SK-N-SH (cell line): Measurements from ENCODE around the gene PARVB. TPM values are rescaled to one million over a fixed set of nuclear protein-coding genes. Genes with fewer than 3 reads are reported as not detected.

Experiments
- CTCF ChIA-PET: fragments of 300-600, 350-600 bp; formaldehyde crosslinking; extraction: SDS; loops from one replicate; lab custom pipeline; 2021; lab: Yijun Ruan, JAX
- POLR2A ChIA-PET: fragments of 350-600 bp; sonication (Branson Sonifier 250); formaldehyde crosslinking; extraction: SDS; loops from one replicate; lab custom pipeline; 2020; ENCODE audit warnings: antibody characterized with exemption, inconsistent platforms; lab: Yijun Ruan, JAX
- DNase-seq: peaks from one replicate; pipeline ENCODE4 v3.0.0; 2012
- H2AFZ ChIP-seq: fragments of 200-600 bp; sonication (generic); 2 replicates; pipeline ENCODE4 v1.8.1; 2016; ENCODE audit warnings: antibody characterized with exemption, mild to moderate bottlenecking, low read depth
- H3F3A ChIP-seq: fragments of 200-600 bp; sonication (generic); replicated peaks from 2 replicates; pipeline ENCODE3; 2016; ENCODE audit warnings: antibody characterized with exemption, mild to moderate bottlenecking; ENCODE audit not compliant: insufficient read depth
- H3K27ac ChIP-seq, 2 experiments: fragments of 200-500 bp in 1 of 2; fragments of 200-600 bp in 1 of 2; sonication (Bioruptor generic) in 1 of 2; sonication (generic), shearing (Covaris generic) in 1 of 2; 2 replicates each; pipeline versions ENCODE4 v1.5.1 to v1.6.1; 2014 to 2016; ENCODE audit warnings: low read depth in 2 of 2, inconsistent platforms in 1 of 2, low read length in 1 of 2, mild to moderate bottlenecking in 1 of 2, mixed read lengths in 1 of 2
- H3K27me3 ChIP-seq: fragments of 200-600 bp; sonication (generic), shearing (Covaris generic); 2 replicates; pipeline ENCODE4 v1.6.1; 2016; ENCODE audit warnings: mixed run types; ENCODE audit not compliant: insufficient read depth
- H3K36me3 ChIP-seq, 2 experiments: fragments of 200-500 bp in 1 of 2; fragments of 200-600 bp in 1 of 2; sonication (Bioruptor generic) in 1 of 2; sonication (generic) in 1 of 2; replicated peaks in 1 of 2; 2 replicates each; pipeline versions ENCODE3 to v1.5.1; 2014 to 2016; ENCODE audit warnings: low read length in 1 of 2, mild to moderate bottlenecking in 1 of 2; ENCODE audit not compliant: insufficient read depth in 2 of 2, control insufficient read depth in 1 of 2
- H3K4me1 ChIP-seq, 2 experiments: fragments of 200-500 bp in 1 of 2; fragments of 200-600 bp in 1 of 2; sonication (Bioruptor generic) in 1 of 2; sonication (generic), shearing (Covaris generic) in 1 of 2; 2 replicates each; pipeline versions ENCODE4 v1.5.1 to v1.6.1; 2014 to 2016; ENCODE audit warnings: low read depth in 1 of 2, low read length in 1 of 2, mixed run types in 1 of 2; ENCODE audit not compliant: insufficient read depth in 2 of 2, control insufficient read depth in 1 of 2
- H3K4me2 ChIP-seq: fragments of 200-600 bp; sonication (generic), shearing (Covaris generic); 2 replicates; pipeline ENCODE4 v1.6.1; 2017; ENCODE audit warnings: mixed run types
- H3K4me3 ChIP-seq, 2 experiments: fragments of 200-500 bp in 1 of 2; fragments of 200-600 bp in 1 of 2; sonication (Bioruptor generic) in 1 of 2; sonication (generic), shearing (Covaris generic) in 1 of 2; 2 replicates each; pipeline versions ENCODE4 v1.5.1 to v1.8.1; 2014 to 2016; ENCODE audit warnings: low read depth in 2 of 2, inconsistent platforms in 1 of 2, low read length in 1 of 2, mild to moderate bottlenecking in 1 of 2, mixed read lengths in 1 of 2, moderate library complexity in 1 of 2
- H3K79me2 ChIP-seq: fragments of 200-600 bp; sonication (generic); 2 replicates; pipeline ENCODE4 v1.8.1; 2017; ENCODE audit warnings: mild to moderate bottlenecking; ENCODE audit not compliant: insufficient read depth
- H3K9ac ChIP-seq: fragments of 200-600 bp; sonication (generic); 2 replicates; pipeline ENCODE4 v1.6.1; 2017; ENCODE audit warnings: mixed run types
- H3K9me2 ChIP-seq: fragments of 200-600 bp; sonication (generic); 2 replicates; pipeline ENCODE4 v1.6.1; 2017; ENCODE audit warnings: mixed run types
- H3K9me3 ChIP-seq: fragments of 200-600 bp; sonication (generic); 2 replicates; pipeline ENCODE4 v1.6.1; 2017; ENCODE audit warnings: mixed run types, mild to moderate bottlenecking, moderate library complexity
- H4K20me1 ChIP-seq: fragments of 200-600 bp; sonication (generic); 2 replicates; pipeline ENCODE4 v1.6.1; 2017; ENCODE audit warnings: mild to moderate bottlenecking, mixed run types; ENCODE audit not compliant: insufficient read depth
- ELF1 ChIP-seq: IDR thresholded peaks from 2 replicates; pipeline ENCODE4 v1.4.0; 2012
- EP300 ChIP-seq, 2 experiments: IDR thresholded peaks; 2 replicates each; pipeline versions ENCODE4 v1.4.0 to v1.6.1; 2012; ENCODE audit warnings: borderline replicate concordance in 1 of 2, low read depth in 1 of 2, low read length in 1 of 2
- EZH2phosphoT487 ChIP-seq: fragments of 200-600 bp; sonication (generic); IDR thresholded peaks from 2 replicates; pipeline ENCODE4 v1.6.1; 2017; ENCODE audit warnings: low read depth, mixed run types, mild to moderate bottlenecking, antibody characterized with exemption, moderate library complexity, borderline replicate concordance
- FOSL2 ChIP-seq: IDR thresholded peaks from 2 replicates; pipeline ENCODE4 v1.4.0; 2012; ENCODE audit warnings: low read depth, mild to moderate bottlenecking, moderate library complexity, borderline replicate concordance
- FOXJ3 ChIP-seq: sonication (generic); formaldehyde crosslinking; IDR thresholded peaks from 2 replicates; pipeline ENCODE4 v1.5.1; 2020; ENCODE audit warnings: mild to moderate bottlenecking, missing genetic modification reagents
- GABPA ChIP-seq: IDR thresholded peaks from 2 replicates; pipeline ENCODE4 v1.4.0; 2012; ENCODE audit warnings: low read depth, mild to moderate bottlenecking
- GATA2 ChIP-seq: sonication (generic); formaldehyde crosslinking; IDR thresholded peaks from 2 replicates; pipeline ENCODE4 v1.5.0; 2020; ENCODE audit warnings: mild to moderate bottlenecking, missing genetic modification reagents
- JUND ChIP-seq: IDR thresholded peaks from 2 replicates; pipeline ENCODE4 v1.4.0; 2012
- MXI1 ChIP-seq: IDR thresholded peaks from 2 replicates; pipeline ENCODE4 v1.6.1; 2012; ENCODE audit warnings: mild to moderate bottlenecking, low read depth, low read length, improper control_type of control experiment
- NFIC ChIP-seq: IDR thresholded peaks from 2 replicates; pipeline ENCODE4 v1.4.0; 2012; ENCODE audit warnings: borderline replicate concordance
- NRF1 ChIP-seq: IDR thresholded peaks from 2 replicates; pipeline ENCODE4 v1.6.1; 2012; ENCODE audit warnings: low read depth, mild to moderate bottlenecking, low read length
- POLR2AphosphoS5 ChIP-seq: IDR thresholded peaks from 2 replicates; pipeline ENCODE4 v1.6.1; 2012; ENCODE audit warnings: low read depth, low read length
- RAD21 ChIP-seq: IDR thresholded peaks from 2 replicates; pipeline ENCODE4 v1.6.1; 2012; ENCODE audit warnings: mild to moderate bottlenecking, low read length
- RCOR1 ChIP-seq: fragments of 150-350 bp; IDR thresholded peaks from 2 replicates; pipeline ENCODE4 v1.6.1; 2017; ENCODE audit warnings: antibody characterized with exemption, low read length
- RFX5 ChIP-seq: IDR thresholded peaks from 2 replicates; pipeline ENCODE4 v1.6.1; 2012; ENCODE audit warnings: mild to moderate bottlenecking, improper control_type of control experiment, low read length
- RXRA ChIP-seq: IDR thresholded peaks from 2 replicates; pipeline ENCODE4 v1.4.0; 2012; ENCODE audit warnings: low read depth, mild to moderate bottlenecking, borderline replicate concordance
- SMC3 ChIP-seq: IDR thresholded peaks from 2 replicates; pipeline ENCODE4 v1.6.1; 2012; ENCODE audit warnings: low read depth, low read length, improper control_type of control experiment
- TAF1 ChIP-seq: IDR thresholded peaks from 2 replicates; pipeline ENCODE4 v1.6.1; 2012; ENCODE audit warnings: low read depth, mild to moderate bottlenecking, low read length, moderate library complexity, borderline replicate concordance
- TCF12 ChIP-seq: IDR thresholded peaks from 2 replicates; pipeline ENCODE4 v1.4.0; 2012
- WGBS: methylation state at CpG from one replicate; pipeline ENCODE4 v1.1.6; 2017; ENCODE audit warnings: low lambda C conversion rate; 5-methylcytosine and 5-hydroxymethylcytosine counted together
- polyA plus RNA-seq, 3 experiments: library from polyadenylated mRNA; depleted of rRNA; stranded (reverse); fragments of >200 nt; gene quantifications; 2 replicates each; pipeline ENCODE4 v1.2.3, GENCODE V29; 2012
- TF ChIP-seq, protein P1 (sequence below): fragments of 150-350 bp; IDR thresholded peaks from 2 replicates; pipeline ENCODE4 v1.6.1; 2016; ENCODE audit warnings: mild to moderate bottlenecking, low read depth, low read length
- TF ChIP-seq, protein P2 (sequence below): fragments of 150-350 bp; IDR thresholded peaks from 2 replicates; pipeline ENCODE4 v1.6.1; 2017; ENCODE audit warnings: antibody characterized with exemption, low read length, low read depth, borderline replicate concordance
- TF ChIP-seq, protein P3 (sequence below): IDR thresholded peaks from 2 replicates; pipeline ENCODE4; 2012

PARVB gene
- polyA plus RNA-seq, 1 of the 3 experiments (the other 2 are of a cell fraction), result 87.8 TPM

DNA sequence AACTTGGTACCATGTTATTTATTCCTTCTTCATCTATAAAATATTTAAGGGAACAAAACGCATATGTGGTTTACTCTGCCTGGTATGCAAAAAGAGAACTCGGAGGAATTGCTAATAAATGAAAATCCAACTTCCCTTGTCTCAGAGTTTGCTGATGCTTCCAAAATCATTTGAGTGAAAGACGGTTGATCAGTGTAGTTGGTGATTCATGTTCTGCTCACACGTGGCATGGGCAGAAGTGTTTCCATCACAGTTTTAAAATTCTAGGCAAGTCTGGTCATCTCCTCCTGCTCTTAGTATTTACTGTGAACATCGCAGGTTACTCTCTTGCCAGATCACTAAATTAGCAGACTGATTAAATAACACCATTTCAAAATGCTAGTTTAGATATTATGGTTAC lies 11.9 kb upstream of the PARVB start:
- Histone ChIP-seq H3K9ac (no peak overlapping the region), H3F3A (no peaks in the 10 kb centered on the region), H3K27me3 (no peaks in the 10 kb centered on the region), H2AFZ (no peak overlapping the region), H3K27ac (no peak overlapping the region), H3K9me3 (no peaks in the 10 kb centered on the region), H3K36me3 (no peaks in the 10 kb centered on the region), H3K4me1 (no peaks in the 10 kb centered on the region; a peak in 1 of 4 replicates), H3K4me2 (no peak overlapping the region), H4K20me1 (no peaks in the 10 kb centered on the region), H3K4me3 (no peak overlapping the region), H3K9me2 (no peaks in the 10 kb centered on the region), H3K79me2 (no peaks in the 10 kb centered on the region)
- ChIA-PET CTCF (interaction anchor here (1.2 to 4.4 kb wide), 4 partner anchors 19 to 615 kb away, joined by 3 to 25 read pairs (median 10); no protein-coding TSS in a partner anchor), POLR2A (no interaction called here)
- no peak for DNase-seq
- 93% methylated on average over 5 of the region's 5 CpGs for WGBS
- TF ChIP-seq RFX5 (no peak), RXRA (no peak), JUND (no peak), NRF1 (no peak), ELF1 (no peak), EZH2phosphoT487 (no peak), FOSL2 (no peak), TAF1 (no peak), TCF12 (no peak), GABPA (no peak), MXI1 (no peak), NFIC (no peak), RCOR1 (no peak)
- TF ChIP-seq, protein P1, sequence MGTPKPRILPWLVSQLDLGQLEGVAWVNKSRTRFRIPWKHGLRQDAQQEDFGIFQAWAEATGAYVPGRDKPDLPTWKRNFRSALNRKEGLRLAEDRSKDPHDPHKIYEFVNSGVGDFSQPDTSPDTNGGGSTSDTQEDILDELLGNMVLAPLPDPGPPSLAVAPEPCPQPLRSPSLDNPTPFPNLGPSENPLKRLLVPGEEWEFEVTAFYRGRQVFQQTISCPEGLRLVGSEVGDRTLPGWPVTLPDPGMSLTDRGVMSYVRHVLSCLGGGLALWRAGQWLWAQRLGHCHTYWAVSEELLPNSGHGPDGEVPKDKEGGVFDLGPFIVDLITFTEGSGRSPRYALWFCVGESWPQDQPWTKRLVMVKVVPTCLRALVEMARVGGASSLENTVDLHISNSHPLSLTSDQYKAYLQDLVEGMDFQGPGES, result no peak
- TF ChIP-seq, protein P2, sequence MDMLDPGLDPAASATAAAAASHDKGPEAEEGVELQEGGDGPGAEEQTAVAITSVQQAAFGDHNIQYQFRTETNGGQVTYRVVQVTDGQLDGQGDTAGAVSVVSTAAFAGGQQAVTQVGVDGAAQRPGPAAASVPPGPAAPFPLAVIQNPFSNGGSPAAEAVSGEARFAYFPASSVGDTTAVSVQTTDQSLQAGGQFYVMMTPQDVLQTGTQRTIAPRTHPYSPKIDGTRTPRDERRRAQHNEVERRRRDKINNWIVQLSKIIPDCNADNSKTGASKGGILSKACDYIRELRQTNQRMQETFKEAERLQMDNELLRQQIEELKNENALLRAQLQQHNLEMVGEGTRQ, result no peak

DNA sequence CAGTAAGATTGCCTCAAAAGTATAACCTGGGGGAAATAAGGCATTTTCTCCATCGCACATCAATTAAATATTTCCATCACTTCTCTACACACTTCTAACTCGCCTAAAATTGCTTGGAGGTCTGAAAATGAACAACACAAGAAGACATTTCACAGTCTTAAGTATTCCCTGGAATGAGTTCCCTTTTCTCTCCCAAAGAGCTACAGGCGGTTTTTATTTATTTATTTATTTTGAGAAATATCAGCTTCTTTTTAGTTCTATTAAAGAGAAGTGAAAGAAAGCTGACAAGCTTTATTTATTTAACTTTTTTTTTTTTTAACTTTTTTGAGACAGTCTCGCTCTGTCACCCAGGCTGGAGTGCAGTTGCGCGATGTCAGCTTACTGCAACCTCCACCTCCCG lies 11.5 kb upstream of the PARVB start:
- TF ChIP-seq EP300 (IDR thresholded peaks at IDR 0.05; ENCODE audit: borderline replicate concordance in 1 of 2, low read depth in 1 of 2, low read length in 1 of 2) (no peak), GATA2 (CRISPR knock-in tag) (no peak), POLR2AphosphoS5 (no peak), RFX5 (no peak), SMC3 (no peak), RAD21 (no peak), MXI1 (no peak), FOXJ3 (CRISPR knock-in tag) (no peak)
- TF ChIP-seq, protein P3, sequence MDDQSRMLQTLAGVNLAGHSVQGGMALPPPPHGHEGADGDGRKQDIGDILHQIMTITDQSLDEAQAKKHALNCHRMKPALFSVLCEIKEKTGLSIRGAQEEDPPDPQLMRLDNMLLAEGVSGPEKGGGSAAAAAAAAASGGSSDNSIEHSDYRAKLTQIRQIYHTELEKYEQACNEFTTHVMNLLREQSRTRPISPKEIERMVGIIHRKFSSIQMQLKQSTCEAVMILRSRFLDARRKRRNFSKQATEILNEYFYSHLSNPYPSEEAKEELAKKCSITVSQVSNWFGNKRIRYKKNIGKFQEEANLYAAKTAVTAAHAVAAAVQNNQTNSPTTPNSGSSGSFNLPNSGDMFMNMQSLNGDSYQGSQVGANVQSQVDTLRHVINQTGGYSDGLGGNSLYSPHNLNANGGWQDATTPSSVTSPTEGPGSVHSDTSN, result no peak
- Histone ChIP-seq H3K36me3 (no peaks in the 10 kb centered on the region), H3K4me3 (no peak overlapping the region), H3K27me3 (no peaks in the 10 kb centered on the region), H3K79me2 (no peaks in the 10 kb centered on the region), H3K27ac (no peak overlapping the region), H3K4me2 (no peak overlapping the region), H3F3A (no peaks in the 10 kb centered on the region), H2AFZ (no peak overlapping the region), H4K20me1 (no peaks in the 10 kb centered on the region), H3K9ac (no peak overlapping the region), H3K9me3 (no peaks in the 10 kb centered on the region), H3K9me2 (no peaks in the 10 kb centered on the region), H3K4me1 (no peaks in the 10 kb centered on the region; a peak in 1 of 4 replicates)
- ChIA-PET POLR2A (no interaction called here), CTCF (interaction anchor here (1.2 to 4.4 kb wide), 3 partner anchors 19 to 614 kb away, joined by 3 to 25 read pairs (median 6); no protein-coding TSS in a partner anchor)
- DNase-seq, result no peak
- 96% methylated on average over 7 of the region's 7 CpGs for WGBS
